Smooth muscle cell of the brain vasculature (primary cell): ENCODE measurements around the gene GLRX5.
A peak's percentile ranks its signal among the peaks of the same experiment; 100 is the strongest.

Source experiments
- DNase-seq: peaks from one replicate; pipeline ENCODE4 v3.0.0-alpha.2; 2012; ENCODE audit warnings: low read depth, low spot score

GLRX5 gene

DNA sequence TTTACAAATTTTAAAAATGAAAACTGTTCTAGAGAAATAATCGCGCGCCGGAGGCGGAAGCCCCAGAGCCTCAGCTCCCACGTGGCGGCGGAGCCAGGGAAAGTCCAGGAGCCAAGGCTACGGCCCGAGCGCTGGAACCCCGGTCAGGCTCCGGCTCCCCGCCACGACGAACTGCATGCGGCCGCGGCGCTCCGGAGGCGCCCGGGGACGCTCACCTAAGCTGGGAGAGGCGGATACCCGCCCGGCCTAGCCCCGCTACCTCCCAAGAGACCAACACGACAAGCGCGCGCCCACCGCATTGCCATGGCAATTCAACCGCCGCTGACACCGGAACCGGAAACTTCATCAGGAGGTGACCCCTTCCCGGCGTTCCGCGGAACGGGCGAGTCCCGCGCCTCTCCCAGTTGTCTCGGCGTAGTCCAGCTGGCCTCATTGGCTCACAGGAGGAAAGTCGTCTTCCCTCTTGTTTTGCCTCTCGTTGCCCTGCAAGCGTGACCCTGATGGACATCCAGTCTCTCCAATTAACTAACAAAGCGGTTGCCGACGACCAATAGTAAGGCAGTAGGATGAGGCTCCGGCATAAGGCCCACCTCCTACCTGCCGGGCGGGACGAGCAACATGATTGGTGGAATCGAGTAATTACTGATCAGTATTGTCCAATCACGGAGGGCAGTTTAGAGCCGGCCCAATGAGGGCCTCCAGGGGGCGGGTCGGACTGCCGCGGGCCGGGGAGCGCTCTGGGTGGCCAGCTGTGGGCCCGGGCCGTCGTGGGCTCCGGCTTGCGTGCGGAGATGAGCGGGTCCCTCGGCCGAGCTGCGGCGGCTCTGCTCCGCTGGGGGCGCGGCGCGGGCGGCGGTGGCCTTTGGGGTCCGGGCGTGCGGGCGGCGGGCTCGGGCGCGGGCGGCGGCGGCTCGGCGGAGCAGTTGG is at the start of gene GLRX5:
Gene GLRX5, plus strand, starts transcription at position 752 of the 927 bp plus-strand sequence. Its CDS starts 40 bp downstream, at position 792.
- DNase-seq = peak; percentile 99

DNA sequence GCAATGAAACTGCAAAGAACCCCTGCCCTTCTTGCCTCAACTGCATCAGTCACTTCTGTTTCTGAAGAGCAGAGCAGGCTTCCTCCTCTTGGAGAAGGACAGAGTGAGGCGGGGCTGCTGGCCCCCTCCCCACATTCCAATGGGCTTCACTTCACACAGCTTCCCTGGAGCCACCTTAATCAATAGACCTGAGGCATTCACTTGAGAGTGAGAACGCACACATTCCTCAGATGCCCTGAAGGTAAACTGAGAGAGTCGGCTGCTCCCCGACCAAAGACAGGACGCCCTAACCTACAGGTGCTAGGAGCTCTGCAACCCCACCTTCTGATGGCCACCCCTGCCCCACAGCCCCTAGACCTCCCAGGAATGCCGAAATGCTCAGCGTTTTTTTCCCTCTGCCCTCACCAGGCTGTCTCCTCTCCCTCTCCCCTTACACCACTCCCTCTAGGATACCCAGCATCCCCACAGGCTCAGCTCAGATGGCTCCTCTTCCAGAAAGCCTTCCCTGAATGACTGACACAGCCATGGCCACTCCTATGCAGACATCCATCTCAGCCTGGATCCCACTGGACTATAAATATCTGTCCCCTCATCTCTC is 49.5 kb upstream of the GLRX5 start:
- no peak for DNase-seq

DNA sequence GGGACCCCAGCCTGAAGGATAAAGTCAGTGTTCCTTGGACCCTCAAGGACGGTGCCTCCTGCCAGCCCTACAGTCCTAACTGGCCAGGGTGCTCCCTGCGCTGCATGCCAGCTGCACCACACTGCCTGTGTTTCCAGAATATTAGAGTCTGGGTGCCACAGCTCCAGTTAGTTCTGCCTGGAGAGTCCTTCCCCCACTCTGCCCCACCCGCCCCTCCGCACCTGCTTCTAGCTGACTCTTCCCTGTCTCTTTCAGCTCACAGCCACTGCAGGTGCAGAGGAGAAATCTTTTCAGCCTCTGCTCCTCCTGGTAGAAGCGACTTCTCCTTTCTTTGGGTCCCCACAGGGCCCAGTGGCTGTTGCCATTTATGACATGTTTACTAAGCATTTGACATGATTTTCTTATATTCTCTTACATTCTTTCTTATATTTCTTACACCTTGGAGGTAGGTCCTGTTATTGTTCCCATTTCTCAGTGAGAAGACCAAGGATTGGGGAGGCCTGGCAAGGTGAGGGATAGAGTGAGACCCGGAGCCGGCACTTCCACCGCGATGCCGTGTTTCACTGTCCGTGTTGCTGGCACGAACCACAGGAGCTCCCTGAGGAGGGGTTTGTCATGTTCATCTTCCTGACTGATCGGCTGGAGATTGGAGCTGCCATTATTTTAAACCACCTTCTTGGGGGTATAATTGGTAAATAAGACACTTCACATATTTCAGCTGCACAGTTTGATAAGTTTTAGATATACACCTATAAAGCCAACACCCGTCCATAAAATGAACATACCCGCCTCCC is 47.8 kb upstream of the GLRX5 start:
- DNase-seq = no peak

DNA sequence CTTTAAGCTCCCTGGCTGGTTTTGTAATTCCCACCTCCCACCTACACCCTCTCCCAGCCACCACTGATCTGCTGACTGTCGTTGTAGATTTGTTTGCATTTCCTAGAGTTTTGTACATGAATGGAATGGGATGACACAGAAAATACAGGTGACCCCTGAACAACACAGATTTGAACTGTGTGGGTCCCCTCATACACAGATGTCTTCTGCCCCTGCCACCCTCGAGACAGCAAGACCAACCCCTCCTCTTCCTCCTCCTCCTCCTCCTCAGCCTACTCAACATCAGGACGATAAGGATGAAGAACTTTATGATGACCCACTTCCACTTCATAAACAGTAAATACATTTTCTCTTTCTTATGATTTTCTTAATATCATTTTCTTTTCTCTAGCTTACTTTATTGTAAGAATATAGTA is 47.2 kb upstream of the GLRX5 start:
- DNase-seq = no peak

DNA sequence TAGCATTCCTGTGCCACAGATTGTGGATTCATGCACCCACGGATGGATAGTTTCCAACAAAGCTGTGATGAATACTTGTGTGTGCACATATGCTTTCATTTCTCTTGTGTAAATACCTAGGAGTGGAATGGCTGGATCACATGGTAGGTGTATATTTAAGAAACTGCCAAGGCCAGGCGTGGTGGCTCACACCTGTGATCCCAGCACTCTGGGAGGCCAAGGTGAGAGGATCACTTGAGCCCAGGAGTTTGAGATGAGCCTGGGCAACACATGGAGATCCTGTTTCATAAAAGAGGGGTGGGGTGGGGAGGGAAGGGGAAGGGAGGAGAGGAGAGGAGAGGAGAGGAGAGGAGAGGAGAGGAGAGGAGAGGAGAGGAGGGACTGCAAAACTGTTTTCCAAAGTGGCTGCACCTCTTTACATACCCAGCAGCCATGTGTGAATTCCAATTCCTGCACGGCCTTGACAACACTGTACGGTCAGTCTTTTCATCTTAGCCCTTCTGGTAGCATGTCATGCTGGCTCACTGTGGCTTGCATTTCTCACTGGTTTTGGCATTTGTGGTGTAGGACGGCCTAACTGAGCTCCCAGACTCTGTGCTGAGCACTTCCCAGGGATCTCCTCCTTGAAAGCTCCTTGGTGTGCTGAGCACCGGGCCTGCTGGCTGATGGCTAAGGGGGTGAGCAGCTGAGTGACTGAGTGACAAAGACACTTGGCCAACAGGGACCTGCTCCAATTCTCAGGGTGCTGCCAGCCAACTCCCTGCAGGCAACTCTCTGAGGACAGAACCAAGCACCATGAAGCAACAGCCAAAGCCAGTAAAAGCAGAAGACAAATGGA is 46.3 kb upstream of the GLRX5 start:
- no peak for DNase-seq

DNA sequence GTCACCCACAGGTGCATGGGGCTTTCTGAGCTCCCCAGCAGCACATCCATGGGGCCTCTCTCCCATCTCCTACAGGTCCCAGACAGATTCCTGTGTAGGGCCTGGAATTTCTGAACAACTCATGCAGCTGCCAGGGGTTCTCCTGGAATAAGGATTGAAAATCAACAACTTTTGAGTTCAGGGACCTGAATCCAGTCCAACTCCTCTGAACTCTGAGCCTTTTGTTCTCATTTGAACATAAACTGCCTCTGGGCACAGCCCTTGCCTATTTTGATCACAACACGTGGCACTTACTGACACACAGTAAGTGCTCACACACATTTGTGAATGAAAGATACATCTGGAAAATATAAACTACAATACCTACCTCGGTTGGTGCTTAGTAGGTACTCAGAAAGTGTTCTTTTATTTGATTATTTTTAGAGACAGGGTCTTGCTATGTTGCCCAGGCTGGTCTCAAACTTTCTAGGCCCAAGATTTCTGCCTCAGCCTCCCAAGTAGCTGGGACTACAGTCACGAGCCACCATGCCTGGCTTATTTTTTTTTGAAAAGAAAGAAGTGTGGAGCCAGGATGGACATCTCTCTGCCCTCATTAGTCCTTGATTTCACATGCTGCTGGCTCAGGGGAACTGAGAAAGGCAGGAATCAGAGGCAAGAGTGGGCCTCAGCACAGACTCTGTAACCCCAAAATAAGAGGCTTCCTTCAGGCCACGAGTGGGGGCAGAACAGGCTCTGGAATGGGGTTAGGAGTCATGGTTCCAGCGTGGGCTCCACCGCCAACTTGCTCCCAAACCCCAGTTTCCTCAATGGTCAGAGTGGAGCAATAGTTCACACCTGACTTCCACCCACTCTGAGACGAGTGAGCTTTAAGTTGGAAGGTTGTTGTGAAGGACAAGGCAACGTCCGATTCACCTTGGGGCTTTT is 45.4 kb upstream of the GLRX5 start:
- no peak for DNase-seq

DNA sequence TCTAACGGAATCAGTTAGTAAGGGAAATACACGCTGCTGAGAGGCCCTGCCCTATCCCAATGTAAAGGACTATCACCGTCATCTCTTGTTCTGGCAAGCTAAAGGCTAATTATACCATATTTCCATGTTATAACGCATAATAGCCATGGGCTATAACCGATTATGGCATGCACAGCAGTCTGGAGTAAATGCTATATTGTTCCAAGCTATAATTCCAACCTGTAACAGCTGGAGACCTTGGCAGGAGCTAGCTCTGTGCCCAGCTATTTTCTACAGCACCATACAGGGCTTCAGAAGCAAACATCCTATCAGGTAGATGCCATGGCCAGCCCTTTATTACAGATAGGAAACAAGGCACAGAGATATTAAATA is 44.7 kb upstream of the GLRX5 start:
- no peak for DNase-seq

DNA sequence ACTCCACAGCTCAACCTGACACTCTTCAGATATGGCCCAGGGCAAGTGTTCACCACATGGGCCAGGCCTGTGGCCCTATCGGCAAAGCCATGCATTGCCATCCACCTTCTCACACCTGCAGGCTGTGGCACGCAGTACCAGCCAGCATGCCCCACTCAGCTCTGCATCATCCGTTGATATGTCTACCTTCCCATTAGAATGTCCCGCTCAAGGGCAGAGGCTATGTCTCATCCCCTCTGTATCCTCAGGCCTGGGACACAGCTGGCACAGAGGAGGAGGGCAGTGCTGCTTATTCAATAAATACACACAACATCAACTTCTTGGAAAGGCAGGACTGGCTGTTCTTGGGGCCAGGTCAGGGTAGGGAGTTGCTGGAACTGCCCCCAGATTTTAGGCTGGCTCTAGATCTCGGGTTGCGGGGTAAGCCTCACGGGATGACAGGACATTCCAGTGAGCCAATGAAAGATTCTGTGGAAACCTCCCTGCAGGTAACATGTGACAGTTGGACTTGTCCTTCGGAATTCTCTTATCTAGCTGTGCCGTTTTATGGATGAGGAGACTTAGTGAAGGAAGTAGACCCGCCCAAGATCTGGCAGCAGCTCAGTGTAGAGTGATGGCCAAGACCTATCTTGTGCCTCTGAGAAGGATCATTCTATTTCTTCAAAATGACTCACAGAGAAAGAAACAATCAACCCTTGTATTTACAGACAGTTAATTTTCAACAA is 44.0 kb upstream of the GLRX5 start:
- DNase-seq = no peak

DNA sequence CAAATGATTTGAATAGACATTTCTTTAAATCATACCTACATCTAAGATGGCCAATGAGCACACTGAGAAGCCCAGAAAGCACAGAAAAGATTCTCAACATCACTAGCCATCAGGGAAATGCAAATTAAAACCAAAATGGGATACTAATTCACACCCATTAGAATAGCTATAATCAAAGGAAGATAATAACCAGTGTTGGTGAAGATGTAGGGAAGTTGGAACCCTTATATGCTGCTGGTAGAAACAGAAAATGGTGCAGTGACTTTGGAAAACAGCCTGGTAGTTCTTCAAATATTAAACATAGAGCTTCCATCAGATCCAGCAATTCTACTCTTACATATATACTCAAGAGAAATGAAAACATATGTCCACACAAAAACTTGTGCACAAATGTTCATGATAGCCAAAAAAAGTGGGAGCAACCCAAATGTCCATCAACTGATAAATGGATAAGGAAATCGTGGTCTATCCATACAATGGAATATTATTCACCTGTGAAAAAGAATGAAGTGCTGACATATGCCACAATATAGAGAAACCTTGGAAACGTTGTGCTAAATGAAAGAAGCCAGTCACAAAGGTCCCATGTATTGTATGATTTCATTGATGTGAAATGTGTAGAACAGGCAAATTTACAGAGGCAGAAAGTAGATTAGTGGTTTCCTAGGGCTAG is 42.8 kb upstream of the GLRX5 start:
- no peak for DNase-seq

DNA sequence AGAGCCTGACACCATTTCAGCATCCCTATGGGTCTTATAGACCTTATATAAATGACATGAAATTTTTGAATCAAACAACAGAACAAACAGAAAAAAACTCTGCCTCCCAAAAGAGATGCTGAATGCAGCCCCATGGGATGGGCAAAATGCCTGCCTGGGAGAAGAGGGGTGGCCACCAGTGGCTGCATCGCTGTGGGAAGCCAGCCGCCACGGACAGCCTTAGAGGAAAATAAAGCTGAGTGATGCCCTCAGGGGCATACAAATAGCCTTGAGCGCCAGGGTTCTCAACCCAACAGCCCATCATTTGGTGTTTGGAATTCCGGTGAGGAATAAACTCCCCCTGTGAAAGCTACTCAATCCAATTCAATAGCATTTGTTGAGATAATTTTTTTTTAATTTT is 41.3 kb upstream of the GLRX5 start:
- DNase-seq = no peak

DNA sequence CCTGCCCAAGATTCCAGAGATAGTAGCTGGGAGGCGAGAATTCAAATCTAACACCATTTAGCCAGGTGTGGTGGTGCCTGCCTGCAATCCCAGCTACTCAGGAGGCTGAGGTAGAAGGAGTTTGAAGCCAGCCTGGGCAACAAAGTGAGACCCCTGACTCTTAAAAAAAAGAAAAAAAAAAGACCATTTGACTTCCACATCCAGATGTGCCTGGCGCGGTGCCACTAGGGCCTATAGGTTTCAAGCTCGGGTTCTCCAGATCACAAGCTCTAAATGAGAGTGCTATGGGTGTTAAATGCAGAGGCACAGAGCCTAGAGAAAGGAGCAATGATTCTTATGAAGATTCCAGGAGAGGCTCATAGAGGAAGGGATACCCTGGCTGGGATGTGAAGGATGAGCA is 40.9 kb upstream of the GLRX5 start:
- no peak for DNase-seq

DNA sequence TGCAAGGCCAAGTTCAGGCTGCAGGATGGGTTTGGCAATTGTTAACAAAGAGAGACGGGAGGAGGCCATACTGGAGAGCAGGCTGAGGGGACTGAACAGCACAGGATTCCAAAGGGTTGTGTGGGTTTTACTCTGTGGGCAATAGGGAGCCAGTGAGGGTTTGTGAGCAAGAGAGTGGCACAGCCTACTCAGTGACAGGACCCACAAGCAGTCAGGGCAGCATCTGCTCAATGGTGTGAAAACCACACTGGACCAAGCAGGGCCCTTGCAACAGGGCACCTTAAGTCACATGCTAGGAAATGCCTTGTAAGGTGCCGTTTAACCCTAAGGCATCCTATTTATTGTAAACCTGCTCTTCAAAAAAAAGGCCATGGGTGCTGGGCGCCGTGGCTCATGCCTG is 40.4 kb upstream of the GLRX5 start:
- DNase-seq = no peak

DNA sequence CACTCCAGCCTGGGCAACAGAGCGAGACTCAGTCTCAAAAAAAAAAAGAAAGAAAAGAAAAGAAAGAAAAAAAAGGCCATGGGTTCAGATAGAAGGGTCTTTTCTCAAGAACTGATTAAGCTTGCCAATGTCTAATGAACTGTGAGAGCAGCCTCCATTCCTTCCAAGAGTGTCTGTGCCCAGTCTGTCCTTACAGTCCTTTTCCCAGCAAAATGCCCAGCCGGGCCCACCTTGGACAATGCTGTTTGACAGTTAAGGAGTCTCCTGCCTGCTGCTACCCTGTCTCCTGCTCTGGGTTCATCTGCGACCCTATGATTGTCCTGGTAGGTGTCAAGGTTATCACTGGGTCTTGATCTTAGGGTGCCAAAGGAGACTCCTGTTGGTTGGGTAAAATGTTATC is 39.8 kb upstream of the GLRX5 start:
- no peak for DNase-seq

DNA sequence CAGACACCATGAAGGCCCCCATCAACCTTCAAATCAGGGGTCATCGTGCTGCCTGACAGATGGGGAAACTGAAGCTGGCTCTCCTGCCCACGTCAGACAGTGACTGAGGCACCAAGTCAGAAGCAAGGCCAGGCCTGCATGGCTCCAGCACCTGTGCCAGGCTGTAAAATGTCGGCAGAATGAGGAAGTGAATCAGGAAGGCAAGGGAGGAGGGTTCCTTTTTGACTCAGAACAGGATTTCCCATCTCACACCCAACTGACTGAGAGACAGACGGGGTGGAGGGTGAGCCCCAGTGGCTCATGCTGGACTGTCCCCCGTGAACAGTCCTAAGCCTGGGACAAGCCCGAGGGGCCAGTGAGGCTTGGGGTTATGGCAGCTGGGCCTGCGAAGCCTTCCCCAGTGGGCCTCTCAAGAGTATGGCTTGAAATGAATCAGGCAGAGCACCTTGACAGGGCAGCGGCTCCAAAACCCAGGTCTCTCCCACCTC is 39.3 kb upstream of the GLRX5 start:
- no peak for DNase-seq

DNA sequence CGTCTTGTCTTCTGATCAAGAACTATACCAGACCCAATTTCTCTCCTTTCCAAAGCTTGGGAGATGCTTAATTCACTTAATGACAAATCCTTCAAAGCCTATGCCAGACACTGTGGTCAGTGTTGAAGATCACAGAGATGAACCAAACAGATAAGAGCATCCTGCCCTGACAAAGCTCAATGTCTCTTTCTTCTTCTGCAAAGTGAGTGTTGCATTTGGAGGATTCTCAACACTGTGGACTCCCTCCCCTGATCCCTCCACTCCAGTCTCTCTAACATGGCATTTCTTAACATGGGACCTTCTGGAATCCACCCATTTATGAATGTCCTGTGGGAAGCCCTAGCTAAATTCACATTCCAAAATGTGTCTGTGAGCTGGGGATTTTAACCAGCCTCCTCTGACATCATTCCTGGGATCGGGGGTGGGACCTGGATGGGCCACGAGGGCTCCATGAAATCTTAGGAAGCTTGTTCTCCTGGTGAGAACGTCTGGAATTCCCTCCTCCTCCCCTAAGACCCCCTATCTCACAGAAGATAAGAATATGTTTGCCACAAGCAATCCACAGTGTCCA is 38.7 kb upstream of the GLRX5 start:
- DNase-seq = no peak

DNA sequence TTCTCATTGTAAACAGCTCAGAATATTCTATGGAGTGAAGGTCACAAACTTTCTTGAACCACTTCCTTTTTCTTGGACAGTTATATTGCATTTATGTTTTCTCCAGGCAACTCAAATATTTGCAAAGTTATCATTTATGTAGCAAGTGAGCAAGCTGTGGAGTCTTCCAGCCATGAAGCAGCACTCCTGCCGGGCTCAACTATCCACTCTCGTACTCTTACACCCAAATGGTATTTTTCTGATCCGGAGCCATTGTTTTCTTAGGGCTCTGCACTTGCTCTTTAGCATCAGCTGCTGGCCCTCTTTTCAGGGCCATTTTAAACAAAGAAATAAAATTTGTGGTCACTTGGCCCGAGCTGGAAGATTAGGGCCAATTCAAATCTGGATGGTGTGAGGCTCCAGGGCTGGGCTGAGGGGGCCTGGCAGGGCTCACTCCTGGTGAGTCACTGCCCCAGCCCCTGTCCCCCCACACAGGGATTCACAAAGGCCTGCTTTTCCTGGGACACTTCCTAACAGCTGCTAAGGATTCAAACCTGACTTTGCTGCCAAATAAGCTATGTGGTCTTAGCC is 38.1 kb upstream of the GLRX5 start:
- no peak for DNase-seq

DNA sequence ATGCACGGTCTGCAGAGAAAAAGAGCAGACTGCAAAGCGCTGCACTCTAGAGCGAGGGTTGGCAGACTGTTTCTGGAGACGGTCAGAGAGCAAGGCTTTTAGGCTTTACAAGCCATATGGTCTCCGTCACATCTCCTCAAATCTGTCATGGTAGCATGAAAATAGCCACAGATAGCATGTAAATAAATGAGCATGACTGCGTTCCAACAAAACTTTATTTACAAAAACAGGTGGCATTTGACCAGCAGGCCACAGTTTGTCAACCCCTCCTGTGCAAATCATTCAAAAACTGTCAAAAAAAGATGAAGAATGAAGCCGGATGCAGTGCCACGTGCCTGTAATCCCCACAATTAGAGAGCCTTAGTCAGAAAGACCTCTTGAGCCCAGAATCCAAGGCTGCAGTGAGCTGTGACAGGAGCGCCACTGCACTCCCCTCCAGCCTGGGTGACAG is 37.3 kb upstream of the GLRX5 start:
- no peak for DNase-seq
